ENCODE results near the gene ARHGAP29.

ARHGAP29 gene

GRCh38 chr1:94235189-94236012, 2.0 kb downstream of the ARHGAP29 start (continued):
- TF ChIP-seq GLI2 (tag by site-specific recombination; IDR thresholded peaks at IDR 0.05; ENCODE audit: borderline replicate concordance, low read depth) (peak; percentile 56; the same call in 1 of the 2 replicates), ZNF596 (tag by site-specific recombination; IDR thresholded peaks at IDR 0.05) (0 out of 2 replicates have a peak, but pooled peaks have one; percentile 6), TRIM28 (IDR thresholded peaks at IDR 0.05; ENCODE audit: borderline replicate concordance, low read length) (peak; percentile 12; the same call in 1 of the 2 replicates), FEZF1 (tag by site-specific recombination; IDR thresholded peaks at IDR 0.05) (peak; percentile 82), SETDB1 (IDR thresholded peaks at IDR 0.05; ENCODE audit: insufficient read length, low read length) (no peak), ZNF837 (tag by site-specific recombination; IDR thresholded peaks at IDR 0.05) (peak; percentile 95), ZXDB (tag by site-specific recombination; IDR thresholded peaks at IDR 0.05) (0 out of 2 replicates have a peak, but pooled peaks have one; percentile 5), ZNF366 (tag by site-specific recombination; conservative IDR thresholded peaks at IDR 0.05) (peak; percentile 87), GLIS2 (tag by site-specific recombination; IDR thresholded peaks at IDR 0.05) (peak; percentile 47; the same call in 1 of the 2 replicates), ZSCAN30 (tag by site-specific recombination; IDR thresholded peaks at IDR 0.05) (peak; percentile 62), PATZ1 (tag by site-specific recombination; IDR thresholded peaks at IDR 0.05) (peak; percentile 16; the same call in 1 of the 2 replicates), OSR2 (tag by site-specific recombination; IDR thresholded peaks at IDR 0.05) (peak; percentile 94), HOXA7 (CRISPR knock-in tag; IDR thresholded peaks at IDR 0.05; ENCODE audit: borderline replicate concordance) (no peak), IKZF3 (tag by site-specific recombination; IDR thresholded peaks at IDR 0.05) (peak; percentile 40; the same call in 1 of the 2 replicates), OVOL3 (tag by site-specific recombination; IDR thresholded peaks at IDR 0.05) (peak; percentile 68; the same call in 1 of the 2 replicates), SP7 (tag by site-specific recombination; IDR thresholded peaks at IDR 0.05) (peak; percentile 91), ZNF2 (tag by site-specific recombination; IDR thresholded peaks at IDR 0.05) (peak; percentile 69; the same call in 1 of the 2 replicates), BCL11A (tag by site-specific recombination; IDR thresholded peaks at IDR 0.05; ENCODE audit: low read depth) (0 out of 2 replicates have a peak, but pooled peaks have one; percentile 74), ZFP37 (tag by site-specific recombination; IDR thresholded peaks at IDR 0.05) (0 out of 2 replicates have a peak, but pooled peaks have one; percentile 34), ZNF404 (tag by site-specific recombination; IDR thresholded peaks at IDR 0.05) (no peak), ZNF18 (tag by site-specific recombination; IDR thresholded peaks at IDR 0.05) (peak; percentile 43; the same call in 1 of the 2 replicates), ZNF394 (tag by site-specific recombination; IDR thresholded peaks at IDR 0.05; ENCODE audit: borderline replicate concordance) (no peak), ZNF10 (tag by site-specific recombination; IDR thresholded peaks at IDR 0.05) (peak; percentile 81), ZEB2 (tag by site-specific recombination; IDR thresholded peaks at IDR 0.05) (peak; percentile 82), ZNF24 (tag by site-specific recombination; IDR thresholded peaks at IDR 0.05) (peak; percentile 77), ZBTB10 (tag by site-specific recombination; IDR thresholded peaks at IDR 0.05) (no peak), KLF8 (tag by site-specific recombination; IDR thresholded peaks at IDR 0.05) (0 out of 2 replicates have a peak, but pooled peaks have one; percentile 28), ZNF223 (tag by site-specific recombination; IDR thresholded peaks at IDR 0.05) (no peak), ZNF843 (tag by site-specific recombination; IDR thresholded peaks at IDR 0.05) (peak; percentile 76; the same call in 1 of the 2 replicates), ZNF202 (tag by site-specific recombination; IDR thresholded peaks at IDR 0.05; ENCODE audit: borderline replicate concordance) (no peak), ZNF239 (tag by site-specific recombination; IDR thresholded peaks at IDR 0.05) (no peak), GFI1B (tag by site-specific recombination; IDR thresholded peaks at IDR 0.05) (0 out of 2 replicates have a peak, but pooled peaks have one; percentile 39)

Data from HEK293 (cell line).